Endothelial cell of coronary artery (primary cell): Measurements from ENCODE around the gene RPS5. TPM values are rescaled to one million over a fixed set of nuclear protein-coding genes. Genes with fewer than 3 reads are reported as not detected.

Experiments used
- total RNA-seq: library from RNA; depleted of rRNA; stranded (reverse); fragments of >200 nt; gene quantifications from 2 replicates; pipeline ENCODE4 v1.2.3, GENCODE V29; 2014

Gene RPS5
- total RNA-seq, result 2,645 and 2,757 TPM in 2 replicates

GRCh38 chr19:58386576-58387337 is at the start of gene RPS5:
Gene RPS5 (plus strand): TSS chr19:58387269. CDS start chr19:58388138, 869 bp downstream.

GRCh38 chr19:58352760-58353671 is 34.1 kb upstream of the RPS5 start, which contains the start of gene A1BG:
Gene A1BG (minus strand): TSS chr19:58353492. CDS start chr19:58353437, 55 bp downstream.

GRCh38 chr19:58362272-58362994 is 24.6 kb upstream of the RPS5 start, which contains the start of gene ZNF497:
Gene ZNF497 (minus strand): TSS chr19:58362751. CDS start chr19:58357635, 5,116 bp downstream.

GRCh38 chr19:58380662-58381459 is 6.2 kb upstream of the RPS5 start, which contains the start of gene ZNF837:
Gene ZNF837 (minus strand): TSS chr19:58381030. CDS start chr19:58369332, 11,698 bp downstream.

GRCh38 chr19:58395220-58395978 is 8.3 kb downstream of the RPS5 start, which contains the start of gene RNF225:
Gene RNF225 (plus strand): TSS chr19:58395656. CDS start chr19:58396090, 434 bp downstream.

GRCh38 chr19:58408152-58409009 is 21.3 kb downstream of the RPS5 start, which contains the start of gene ZNF584:
Gene ZNF584 (plus strand): TSS chr19:58408649. CDS start chr19:58409148, 499 bp downstream.

GRCh38 chr19:58439576-58440554 is 52.8 kb downstream of the RPS5 start, which contains the start of gene ZNF132:
Gene ZNF132 (minus strand): TSS chr19:58440153. CDS start chr19:58439821, 332 bp downstream.

Other genes with a start within 250 kb of the RPS5 start
- 8.6 and 10.1 TPM in 2 replicates for gene ZNF329, start 236.5 kb upstream of the RPS5 start, total RNA-seq
- gene ZNF274, start 204.2 kb upstream of the RPS5 start, total RNA-seq, result 13.3 and 23.0 TPM in 2 replicates
- 45.2 and 54.2 TPM in 2 replicates for gene ZNF544, start 158.4 kb upstream of the RPS5 start, total RNA-seq
- gene ZNF8, start 108.3 kb upstream of the RPS5 start, total RNA-seq, result 3.1 and 4.0 TPM in 2 replicates
- 17.5 and 22.8 TPM in 2 replicates for gene ERVK3-1, start 81.9 kb upstream of the RPS5 start, total RNA-seq
- 1.9 and 2.7 TPM in 2 replicates for gene ZSCAN22, start 60.3 kb upstream of the RPS5 start, total RNA-seq
- gene A1BG, start 33.8 kb upstream of the RPS5 start, total RNA-seq, result 6.0 and 10.4 TPM in 2 replicates
- gene ZNF497, start 24.5 kb upstream of the RPS5 start, total RNA-seq, result 0.81 and 1.1 TPM in 2 replicates
- 0.66 and 1.2 TPM in 2 replicates for gene ZNF837, start 6.2 kb upstream of the RPS5 start, total RNA-seq
- 0.09 TPM in 1 of 2 replicates, not detected in the other for gene RNF225, start 8.4 kb downstream of the RPS5 start, total RNA-seq
- gene ZNF584, start 21.4 kb downstream of the RPS5 start, total RNA-seq, result 12.2 and 13.4 TPM in 2 replicates
- gene ZNF132, start 52.9 kb downstream of the RPS5 start, total RNA-seq, result 6.2 and 6.8 TPM in 2 replicates
- 7.6 and 8.7 TPM in 2 replicates for gene ZNF324B, start 64.4 kb downstream of the RPS5 start, total RNA-seq
- 11.1 and 12.5 TPM in 2 replicates for gene ZNF324, start 79.8 kb downstream of the RPS5 start, total RNA-seq
- 4.6 and 4.9 TPM in 2 replicates for gene ZNF446, start 89.1 kb downstream of the RPS5 start, total RNA-seq
- 10.2 and 16.6 TPM in 2 replicates for gene SLC27A5, start 124.7 kb downstream of the RPS5 start, total RNA-seq
- gene ZBTB45, start 132.5 kb downstream of the RPS5 start, total RNA-seq, result 5.8 and 7.5 TPM in 2 replicates
- 476 and 517 TPM in 2 replicates for gene TRIM28, start 156.8 kb downstream of the RPS5 start, total RNA-seq
- gene CHMP2A, start 167.8 kb downstream of the RPS5 start, total RNA-seq, result 126 and 141 TPM in 2 replicates
- gene UBE2M, start 171.3 kb downstream of the RPS5 start, total RNA-seq, result 94.9 and 128 TPM in 2 replicates
- 9.2 and 12.8 TPM in 2 replicates for gene MZF1, start 186.1 kb downstream of the RPS5 start, total RNA-seq